Right kidney (tissue), 1 donor: ENCODE results near the gene POU5F2.

Experiments
- DNase-seq: peaks from one replicate; pipeline ENCODE4 v3.0.0-alpha.2; 2016

Gene POU5F2

DNA sequence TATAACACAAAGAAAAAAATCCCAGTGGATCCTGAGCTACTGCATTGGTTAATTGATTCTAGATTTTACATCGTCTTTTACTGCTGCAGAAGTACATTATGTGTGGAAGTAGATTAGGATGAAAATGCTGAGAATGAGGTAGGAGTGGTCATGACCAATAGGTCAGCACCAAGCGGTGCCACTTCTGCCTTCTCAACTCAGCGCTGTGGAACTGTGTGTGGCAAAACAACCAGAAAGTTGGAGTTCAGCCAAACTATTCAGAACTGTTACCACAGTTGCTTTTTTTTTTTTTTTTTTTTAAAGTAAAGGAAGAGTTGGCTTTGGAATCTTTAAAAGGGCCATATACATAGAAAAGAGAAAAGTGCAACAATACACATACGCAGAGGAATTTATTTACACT, 24.2 kb downstream of the POU5F2 start:
- no peak for DNase-seq

DNA sequence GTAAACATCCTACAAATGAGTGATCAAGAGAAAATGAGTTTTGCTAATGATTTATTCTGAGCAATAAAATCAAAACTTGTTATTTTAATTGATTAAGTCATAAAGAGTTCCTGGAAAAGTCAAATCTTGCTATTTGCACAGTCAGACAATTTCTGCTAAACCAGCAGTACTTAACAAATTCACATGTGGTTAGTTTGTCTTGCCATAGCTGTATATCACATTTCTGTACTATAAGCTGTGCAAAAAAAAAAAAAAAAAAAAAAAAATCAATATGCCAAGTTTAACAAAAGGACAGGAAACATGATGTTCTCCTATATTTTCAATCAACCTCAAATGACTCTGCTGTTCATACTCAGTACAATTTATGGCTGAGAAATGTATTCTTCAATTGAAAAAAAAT, 24.9 kb downstream of the POU5F2 start:
- DNase-seq = no peak

DNA sequence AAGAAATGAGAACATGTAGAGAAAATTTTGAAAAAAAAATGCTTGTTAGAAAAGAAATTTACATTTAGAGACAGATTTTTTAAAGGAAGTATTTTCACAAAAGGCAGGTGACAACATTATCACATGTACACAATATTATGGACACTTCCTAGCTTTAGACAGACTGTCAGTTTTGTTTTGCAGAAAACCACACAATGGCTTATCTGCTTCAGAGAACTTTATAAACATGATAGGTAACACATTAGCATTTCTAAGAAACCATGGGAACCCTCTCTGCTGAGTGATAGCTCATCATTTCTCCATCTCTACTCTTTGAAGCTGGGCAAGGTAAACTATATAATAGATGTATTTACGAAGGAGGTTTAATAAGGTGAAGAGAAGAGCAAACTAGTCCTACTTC, 25.6 kb downstream of the POU5F2 start:
- DNase-seq = no peak

DNA sequence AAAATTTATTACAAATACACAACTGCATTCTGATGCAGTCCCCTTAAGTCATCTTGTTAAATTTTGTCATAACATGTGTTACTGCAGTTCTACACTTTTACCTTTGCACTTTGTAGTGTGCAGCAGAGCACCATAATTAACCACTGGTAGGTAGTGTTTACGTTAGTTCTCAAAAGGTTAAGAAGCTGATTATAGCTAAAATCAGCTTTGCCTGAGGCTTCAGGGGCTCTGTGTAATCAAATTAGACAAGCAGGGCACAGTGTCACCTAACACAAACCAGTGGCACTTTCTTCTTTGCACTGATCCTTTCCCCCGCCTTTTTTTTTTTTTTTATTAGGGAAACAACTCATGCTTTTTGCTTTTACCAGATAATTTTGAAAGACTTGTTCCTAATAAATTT, 26.1 kb downstream of the POU5F2 start:
- no peak for DNase-seq

DNA sequence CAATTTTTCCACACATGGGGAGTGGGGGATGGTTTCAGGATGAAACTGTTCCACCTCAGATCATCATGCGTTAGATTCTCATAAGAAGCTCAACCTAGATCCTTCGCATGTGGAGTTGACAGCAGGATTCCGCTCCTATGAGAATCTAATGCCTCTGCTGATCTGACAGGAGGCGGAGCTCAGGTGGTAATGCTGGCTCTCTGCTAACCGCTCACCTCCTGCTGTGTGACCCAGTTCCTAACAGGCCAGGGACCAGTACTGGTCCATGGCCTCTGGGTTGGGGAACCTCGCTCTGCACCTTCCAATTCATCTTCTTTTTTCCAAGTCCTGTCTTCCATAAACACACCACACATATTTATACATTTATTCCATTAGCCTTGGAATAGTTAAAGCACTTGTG, 33.0 kb downstream of the POU5F2 start:
- no peak for DNase-seq

DNA sequence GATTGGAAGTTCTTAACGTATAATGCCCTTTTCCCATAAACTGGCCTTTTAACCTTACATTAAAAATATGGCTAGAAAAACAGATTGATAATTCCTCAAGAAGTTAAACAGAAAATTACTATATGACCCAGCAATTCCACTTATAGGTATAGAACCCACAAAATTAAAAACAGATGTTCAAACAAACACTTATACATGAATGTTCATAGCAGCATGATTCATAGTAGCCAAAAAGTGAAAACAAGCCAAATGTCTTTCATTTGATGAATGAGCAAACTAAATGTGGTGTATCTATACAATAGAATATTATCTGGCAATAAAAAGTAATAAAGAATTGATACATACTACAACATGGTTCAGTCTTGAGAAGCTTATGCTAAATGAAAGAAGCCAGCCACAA, 35.5 kb downstream of the POU5F2 start:
- no peak for DNase-seq

DNA sequence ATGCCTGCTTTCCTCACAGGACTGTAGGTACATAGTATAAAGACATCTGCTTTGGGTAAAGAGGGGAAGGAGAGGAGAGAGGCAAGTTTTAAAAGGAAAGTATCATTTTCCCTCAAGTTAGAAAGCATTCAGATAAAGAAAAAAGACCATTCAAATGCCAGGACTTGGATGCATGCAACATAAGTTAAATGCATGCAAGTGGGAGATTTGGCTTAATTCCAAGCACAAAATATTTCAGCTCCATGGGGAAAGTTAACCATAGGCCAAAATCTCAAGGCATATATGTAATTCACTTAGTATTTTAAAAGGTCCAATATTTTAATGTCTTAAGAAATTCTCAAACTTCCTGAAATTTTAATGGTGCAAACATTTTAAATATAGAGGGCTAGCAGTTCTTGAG, 36.4 kb downstream of the POU5F2 start:
- DNase-seq = no peak

DNA sequence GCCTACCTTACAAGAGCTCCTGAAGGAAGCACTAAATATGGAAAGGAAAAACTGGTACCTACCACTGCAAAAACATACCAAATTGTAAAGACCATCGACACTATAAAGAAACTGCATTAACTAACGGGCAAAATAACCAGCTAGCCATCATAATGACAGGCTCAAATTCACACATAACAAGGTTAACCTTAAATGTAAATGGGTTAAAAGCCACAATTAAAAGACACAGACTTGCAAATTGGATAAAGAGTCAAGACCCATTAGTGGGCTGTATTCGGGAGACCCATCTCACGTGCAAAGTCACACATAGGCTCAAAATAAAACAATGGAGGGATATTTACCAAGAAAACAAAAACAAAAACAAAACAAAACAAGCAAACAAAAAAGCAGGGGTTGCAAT, 49.4 kb downstream of the POU5F2 start:
- DNase-seq = no peak
